Activated naive CD8-positive, alpha-beta T cell treated with anti-CD3 and anti-CD28 coated beads for 36 hours (primary cell): Measurements from ENCODE around the gene ATP10A. TPM values are rescaled to one million over a fixed set of nuclear protein-coding genes. Genes with fewer than 3 reads are reported as not detected.
A peak's percentile ranks its signal among the peaks of the same experiment; 100 is the strongest.

Source experiments
- DNase-seq: peaks from one replicate; pipeline ENCODE4 v3.0.0; 2021
- H3K27ac Mint-ChIP-seq: one replicate; pipeline ENCODE4 v1.8.0; 2022; ENCODE audit warnings: mild to moderate bottlenecking, moderate library complexity, mixed read lengths
- H3K27me3 Mint-ChIP-seq: one replicate; pipeline ENCODE4 v1.8.0; 2022; ENCODE audit warnings: mild to moderate bottlenecking, mixed read lengths
- H3K36me3 Mint-ChIP-seq: one replicate; pipeline ENCODE4 v1.8.0; 2021; ENCODE audit warnings: mild to moderate bottlenecking, mixed read lengths
- H3K4me1 Mint-ChIP-seq: one replicate; pipeline ENCODE4 v1.8.0; 2021; ENCODE audit warnings: mixed read lengths
- H3K4me3 Mint-ChIP-seq: one replicate; pipeline ENCODE4 v1.8.0; 2022; ENCODE audit warnings: mild to moderate bottlenecking, moderate library complexity, mixed read lengths
- H3K9me3 Mint-ChIP-seq: one replicate; pipeline ENCODE4 v1.8.0; 2022; ENCODE audit warnings: mixed read lengths
- total RNA-seq, 2 experiments: library from RNA; stranded (reverse); gene quantifications; one replicate each; pipeline ENCODE4 v1.2.3, GENCODE V29; 2021

Gene ATP10A
- total RNA-seq, 2 experiments from 2014 or later: 23.9 to 26.8 TPM

DNA sequence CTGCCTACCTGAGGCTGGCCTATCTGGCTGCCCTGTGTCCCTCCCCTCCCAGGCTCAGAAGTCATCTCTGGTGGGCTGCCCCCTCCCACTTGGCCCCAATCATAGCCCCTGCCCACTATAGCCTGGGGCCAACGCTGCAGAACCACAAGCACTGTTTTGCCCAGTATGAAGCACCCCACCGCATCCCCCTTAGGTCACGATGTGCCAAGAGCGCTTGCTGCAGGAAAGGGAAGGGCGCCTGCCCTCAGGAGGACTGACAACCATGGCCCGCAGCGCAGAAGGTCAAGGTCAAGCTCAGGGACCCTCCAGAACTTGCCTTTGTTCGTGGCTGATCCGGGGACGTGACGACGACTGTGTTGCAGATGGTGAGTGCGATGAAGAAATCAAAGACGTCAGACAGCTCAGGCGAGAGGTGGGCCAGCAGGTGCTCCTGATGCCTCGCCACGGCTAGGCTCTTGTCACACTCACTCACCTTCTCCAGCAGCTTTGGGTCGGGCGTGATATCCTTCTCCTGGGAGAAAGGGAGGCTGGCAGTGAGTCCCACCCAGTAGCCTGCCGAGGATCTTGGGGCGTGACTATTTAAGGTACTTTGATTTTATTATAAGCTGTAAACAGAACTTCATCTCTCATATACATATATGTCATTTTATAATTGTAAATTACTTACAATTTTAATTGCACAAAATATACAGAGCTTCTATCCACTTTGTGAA is 146.6 kb downstream of the ATP10A start:
- Mint-ChIP-seq H3K9me3 (no peaks in the 10 kb centered on the region), H3K36me3 (no peaks in the 10 kb centered on the region), H3K4me1 (no peaks in the 10 kb centered on the region), H3K27ac (no peak overlapping the region), H3K4me3 (no peak overlapping the region), H3K27me3 (no peaks in the 10 kb centered on the region)
- DNase-seq: no peak

GRCh38 chr15:25715536-25716413 is 147.4 kb downstream of the ATP10A start:
- Mint-ChIP-seq H3K4me3 (no peak overlapping the region), H3K27me3 (no peaks in the 10 kb centered on the region), H3K4me1 (no peaks in the 10 kb centered on the region), H3K27ac (no peak overlapping the region), H3K36me3 (no peaks in the 10 kb centered on the region), H3K9me3 (no peaks in the 10 kb centered on the region)
- DNase-seq: no peak

GRCh38 chr15:25714538-25714840 is 148.6 kb downstream of the ATP10A start:
- Mint-ChIP-seq H3K27ac (no peak overlapping the region), H3K9me3 (no peaks in the 10 kb centered on the region), H3K4me3 (no peak overlapping the region), H3K4me1 (no peaks in the 10 kb centered on the region), H3K36me3 (no peaks in the 10 kb centered on the region), H3K27me3 (no peaks in the 10 kb centered on the region)
- DNase-seq: no peak

GRCh38 chr15:25713736-25714537 is 149.2 kb downstream of the ATP10A start:
- H3K27me3 Mint-ChIP-seq: no peaks in the 10 kb centered on the region
- no peak for DNase-seq
- no peaks in the 10 kb centered on the region for H3K4me1 Mint-ChIP-seq
- no peak overlapping the region for H3K4me3 Mint-ChIP-seq
- H3K9me3 Mint-ChIP-seq: no peaks in the 10 kb centered on the region
- no peak overlapping the region for H3K27ac Mint-ChIP-seq
- H3K36me3 Mint-ChIP-seq: no peaks in the 10 kb centered on the region

DNA sequence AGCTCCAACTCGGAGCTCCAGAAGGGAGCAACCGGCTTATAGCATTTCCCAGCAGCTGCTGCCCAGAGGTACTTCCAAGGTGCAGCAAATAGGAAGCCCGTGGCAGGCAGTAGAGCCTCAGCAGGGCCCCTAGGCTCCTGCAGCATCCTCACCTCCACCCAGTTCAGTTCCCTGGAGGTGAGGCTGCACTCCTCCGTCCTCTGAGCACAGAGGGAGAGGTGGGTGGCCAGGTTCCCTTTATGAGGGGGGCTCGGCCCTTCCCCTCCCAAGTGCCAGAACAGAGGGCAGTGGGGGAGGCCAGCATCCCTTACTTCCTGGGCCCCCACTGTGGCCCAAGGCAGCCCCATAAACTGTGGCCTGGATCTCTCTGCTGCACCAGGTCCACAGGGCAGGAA is 150.2 kb downstream of the ATP10A start:
- no peak overlapping the region for H3K4me3 Mint-ChIP-seq
- H3K4me1 Mint-ChIP-seq: no peaks in the 10 kb centered on the region
- no peak overlapping the region for H3K27ac Mint-ChIP-seq
- H3K9me3 Mint-ChIP-seq: no peaks in the 10 kb centered on the region
- DNase-seq: no peak
- no peaks in the 10 kb centered on the region for H3K36me3 Mint-ChIP-seq
- no peaks in the 10 kb centered on the region for H3K27me3 Mint-ChIP-seq

GRCh38 chr15:25712192-25712960 is 150.8 kb downstream of the ATP10A start:
- no peak overlapping the region for H3K27ac Mint-ChIP-seq

GRCh38 chr15:25711691-25712090 is 151.4 kb downstream of the ATP10A start:
- no peak overlapping the region for H3K4me3 Mint-ChIP-seq
- no peaks in the 10 kb centered on the region for H3K9me3 Mint-ChIP-seq
- no peaks in the 10 kb centered on the region for H3K27me3 Mint-ChIP-seq
- peaks cover 2% of the 10 kb centered on the region for H3K36me3 Mint-ChIP-seq
- no peaks in the 10 kb centered on the region for H3K4me1 Mint-ChIP-seq
- no peak for DNase-seq
- no peak overlapping the region for H3K27ac Mint-ChIP-seq

More at GRCh38 chr15:25712192-25712960, 150.8 kb downstream of the ATP10A start:
- Mint-ChIP-seq H3K9me3 (no peaks in the 10 kb centered on the region), H3K4me3 (no peak overlapping the region), H3K4me1 (no peaks in the 10 kb centered on the region), H3K27me3 (no peaks in the 10 kb centered on the region), H3K36me3 (no peaks in the 10 kb centered on the region)
- no peak for DNase-seq

GRCh38 chr15:25711164-25711563 is 152.0 kb downstream of the ATP10A start:
- no peak for DNase-seq
- Mint-ChIP-seq H3K9me3 (no peaks in the 10 kb centered on the region), H3K36me3 (peaks cover 2% of the 10 kb centered on the region), H3K4me1 (no peaks in the 10 kb centered on the region), H3K27me3 (no peaks in the 10 kb centered on the region), H3K27ac (no peak overlapping the region), H3K4me3 (no peak overlapping the region)

- Mint-ChIP-seq H3K27ac (no peak overlapping the region), H3K27me3 (no peaks in the 10 kb centered on the region), H3K36me3 (peaks cover 2% of the 10 kb centered on the region), H3K9me3 (no peaks in the 10 kb centered on the region), H3K4me1 (no peaks in the 10 kb centered on the region), H3K4me3 (no peak overlapping the region)
- DNase-seq: peak; percentile 44
These were observed 152.9 kb downstream of the ATP10A start for GRCh38 chr15:25710184-25710583.

DNA sequence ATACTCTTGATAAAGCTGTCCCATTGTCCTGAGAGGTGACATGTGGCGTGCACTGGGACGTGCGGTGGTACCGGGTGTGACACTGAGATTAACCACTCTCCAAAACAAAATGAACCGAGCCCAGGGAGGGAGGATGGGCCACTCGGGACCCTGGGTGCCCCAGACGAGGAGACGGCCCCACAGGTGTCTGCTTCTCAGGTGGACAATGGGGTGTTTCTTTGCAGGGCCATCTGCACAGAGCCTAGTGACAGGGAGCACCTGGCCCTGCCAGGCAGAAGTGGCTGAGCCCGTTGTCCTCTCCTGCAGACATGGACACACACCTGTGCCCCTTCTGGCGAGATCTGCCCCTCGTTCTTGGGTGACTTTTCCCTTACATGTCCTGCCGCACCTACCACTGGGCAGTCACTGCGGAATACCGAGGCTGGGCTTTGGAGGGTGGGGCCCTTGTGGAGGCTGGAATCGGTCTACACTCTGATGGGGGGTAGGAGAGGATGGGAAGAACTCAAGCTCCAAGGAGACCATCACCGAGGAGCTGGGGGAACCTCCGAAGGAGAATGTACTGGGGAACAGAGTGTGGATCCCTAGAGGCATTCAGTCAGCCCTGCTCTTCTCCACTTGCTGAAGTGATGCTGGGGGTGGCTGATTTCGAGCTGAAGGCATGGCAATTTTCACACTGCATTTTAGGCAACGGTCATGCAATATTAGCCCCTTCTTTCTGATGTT is 153.5 kb downstream of the ATP10A start:
- Mint-ChIP-seq H3K4me3 (no peak overlapping the region), H3K36me3 (peaks cover 2% of the 10 kb centered on the region), H3K27me3 (no peaks in the 10 kb centered on the region), H3K9me3 (no peaks in the 10 kb centered on the region), H3K27ac (no peak overlapping the region), H3K4me1 (no peaks in the 10 kb centered on the region)
- DNase-seq: no peak

DNA sequence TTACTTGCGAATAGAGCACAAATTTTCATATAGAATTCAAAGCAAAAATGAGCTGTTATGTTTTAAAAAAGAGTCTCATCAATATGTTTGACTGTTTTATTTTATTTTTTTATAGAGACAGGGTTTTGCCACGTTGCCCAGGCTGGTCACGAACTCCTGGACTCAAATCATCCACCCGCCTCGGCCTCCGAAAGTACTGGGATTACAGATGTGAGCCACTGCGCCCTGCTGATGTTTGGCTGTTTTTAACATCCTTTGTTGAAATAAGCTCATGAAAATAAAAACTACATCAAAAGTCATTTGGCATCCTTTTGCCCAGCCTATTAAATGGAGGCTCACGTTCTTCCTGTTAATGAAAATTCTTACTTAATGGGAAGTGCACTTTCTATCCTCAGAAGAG is 154.7 kb downstream of the ATP10A start:
- H3K27me3 Mint-ChIP-seq: no peaks in the 10 kb centered on the region
- H3K4me1 Mint-ChIP-seq: no peaks in the 10 kb centered on the region
- H3K9me3 Mint-ChIP-seq: no peaks in the 10 kb centered on the region
- no peak overlapping the region for H3K4me3 Mint-ChIP-seq
- DNase-seq: no peak
- H3K27ac Mint-ChIP-seq: no peak overlapping the region
- peaks cover 2% of the 10 kb centered on the region for H3K36me3 Mint-ChIP-seq

- H3K9me3 Mint-ChIP-seq: no peaks in the 10 kb centered on the region
- H3K36me3 Mint-ChIP-seq: peaks cover 2% of the 10 kb centered on the region
- H3K27me3 Mint-ChIP-seq: no peaks in the 10 kb centered on the region
- H3K4me3 Mint-ChIP-seq: no peak overlapping the region
- no peak overlapping the region for H3K27ac Mint-ChIP-seq
- no peak for DNase-seq
- H3K4me1 Mint-ChIP-seq: no peaks in the 10 kb centered on the region
These were observed 155.3 kb downstream of the ATP10A start for GRCh38 chr15:25707656-25708365.

DNA sequence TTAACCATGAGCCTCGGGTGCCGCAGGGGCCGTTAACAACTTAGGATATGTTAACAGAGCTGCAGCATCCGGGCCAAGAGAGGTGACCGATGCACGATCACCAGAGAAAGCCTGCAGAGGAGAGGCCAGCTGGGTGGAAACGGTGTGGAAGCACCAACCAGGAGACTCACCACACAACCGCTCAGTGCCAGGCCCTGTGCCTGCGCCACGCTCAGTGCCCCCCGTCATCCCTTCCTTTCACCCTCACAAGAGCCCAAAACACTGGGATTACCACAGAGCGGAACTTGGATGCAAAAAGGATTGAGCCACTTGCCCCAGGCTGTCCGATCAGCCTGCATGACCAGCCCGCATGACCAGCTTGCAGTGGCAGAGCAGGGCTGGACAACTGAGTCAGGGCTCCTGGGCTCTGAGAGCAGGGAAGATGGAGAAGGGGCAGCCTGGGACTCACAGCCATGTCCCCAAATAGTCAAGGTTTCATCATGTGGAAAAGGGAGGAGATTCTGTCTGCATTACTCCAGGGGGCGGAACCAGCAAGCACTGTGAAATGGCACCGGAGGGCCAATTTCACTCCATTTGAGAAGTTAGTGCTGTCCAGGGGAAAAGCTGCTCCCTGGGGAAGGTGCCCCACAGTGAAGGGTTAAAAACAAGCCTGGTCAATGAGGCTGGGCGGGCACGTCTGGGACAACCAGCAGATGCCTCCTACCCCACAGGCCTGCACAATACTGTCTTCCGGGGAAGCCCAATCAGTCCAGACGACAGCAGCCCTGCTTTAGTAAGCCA is 156.8 kb downstream of the ATP10A start:
- DNase-seq: no peak
- Mint-ChIP-seq H3K36me3 (peaks cover 2% of the 10 kb centered on the region), H3K27ac (no peak overlapping the region), H3K4me1 (no peaks in the 10 kb centered on the region), H3K9me3 (no peaks in the 10 kb centered on the region), H3K4me3 (no peak overlapping the region), H3K27me3 (no peaks in the 10 kb centered on the region)
